Gastrocnemius medialis (tissue), 4 donors: ENCODE data around the gene HSPA4. TPM values are rescaled to one million over a fixed set of nuclear protein-coding genes. Genes with fewer than 3 reads are reported as not detected.

ENCODE experiments used
- ATAC-seq, 2 donors: fragments of 150-250 bp; one replicate each; pipeline ENCODE4 v1.9.1; 2016
- DNase-seq, 2 donors: peaks; one replicate each; pipeline ENCODE4 v3.0.0-alpha.2; 2019
- H3K27ac ChIP-seq, 4 donors: fragments of 200-600 bp; sonication (generic); 1 replicate in 1 of 4; 2 replicates in 3 of 4; pipeline ENCODE4 v1.5.1; 2016 to 2018; ENCODE audit warnings: mild to moderate bottlenecking in 2 of 4, moderate library complexity in 1 of 4
- H3K27me3 ChIP-seq, 3 donors: fragments of 200-600 bp; sonication (generic) in 2 of 3; 1 replicate in 1 of 3; 2 replicates in 2 of 3; pipeline versions ENCODE4 v1.5.1 to v1.6.0; 2016 to 2019; ENCODE audit warnings: mild to moderate bottlenecking in 1 of 3, moderate library complexity in 1 of 3
- H3K36me3 ChIP-seq, 2 donors: fragments of 200-600 bp; sonication (generic) in 1 of 2; one replicate each; pipeline ENCODE4 v1.5.1; 2017 to 2018
- H3K4me1 ChIP-seq, 2 donors: fragments of 200-600 bp; sonication (generic) in 1 of 2; one replicate each; pipeline ENCODE4 v1.5.1; 2016 to 2017; ENCODE audit warnings: mild to moderate bottlenecking in 2 of 2
- H3K4me3 ChIP-seq, 4 donors: fragments of 200-600 bp; sonication (generic) in 3 of 4; 1 replicate in 1 of 4; 2 replicates in 3 of 4; pipeline ENCODE4 v1.5.1; 2016 to 2019; ENCODE audit warnings: mild to moderate bottlenecking in 2 of 4
- H3K9me3 ChIP-seq, 3 donors: fragments of 200-600 bp; sonication (generic) in 2 of 3; 1 replicate in 1 of 3; 2 replicates in 2 of 3; pipeline ENCODE4 v1.5.1; 2016 to 2019
- CTCF ChIP-seq, 5 experiments: fragments of 450-650 bp in 3 of 5; fragments of 200-600 bp in 2 of 5; sonication (generic) in 2 of 5; IDR thresholded peaks in 4 of 5; conservative IDR thresholded peaks in 1 of 5; 1 replicate in 4 of 5; 2 replicates in 1 of 5; pipeline ENCODE4 v1.5.1; 2016 to 2019; ENCODE audit warnings: antibody characterized with exemption in 5 of 5, mild to moderate bottlenecking in 3 of 5, moderate library complexity in 3 of 5
- POLR2A ChIP-seq, 2 donors: fragments of 450-650 bp; IDR thresholded peaks; one replicate each; pipeline ENCODE4 v1.6.1; 2017; ENCODE audit warnings: antibody characterized with exemption in 2 of 2, mild to moderate bottlenecking in 2 of 2, moderate library complexity in 2 of 2
- in situ Hi-C, 4 donors: fragments of 200-750 bp; cut with MboI; loops; one replicate each; pipeline versions ENCODE4 v1.15.0 to v1.8.0; 2017; ENCODE audit warnings: low sequenced_read_pairs in 4 of 4
- intact Hi-C: fragments of 100-400 bp; cut with DNase I; formaldehyde crosslinking; loops from one replicate; pipeline ENCODE4 v1.15.1; 2023; ENCODE audit warnings: low total_unique reads
- total RNA-seq, 4 donors: library from RNA; depleted of rRNA; stranded (reverse); fragments of >200 nt; gene quantifications; one replicate each; pipeline versions ENCODE4 v1.1.0 to v1.2.3, GENCODE V29; 2016

Gene HSPA4
- total RNA-seq, 4 donors from 2014 or later = 62.6 to 96.4 (median 74.1) TPM

GRCh38 chr5:133117166-133117911 lies 65.5 kb downstream of the HSPA4 start:
- no peaks in the 10 kb centered on the region for H3K27me3 ChIP-seq
- H3K27ac ChIP-seq = peak overlapping the region; percentile 92 to 95 (median 94)
- DNase-seq (no peak), ATAC-seq (no peak)
- H3K36me3 ChIP-seq = no peaks in the 10 kb centered on the region
- H3K4me1 ChIP-seq = peaks cover 57 to 66% of the 10 kb centered on the region in 2 donors
- intact Hi-C loops = no loop called here
- in situ Hi-C loops = loop anchor here in 3 of 4 donors (5.0 to 25.0 kb wide), 3 partner anchors 167 to 745 kb away; no protein-coding TSS in a partner anchor
- no peak for TF ChIP-seq POLR2A (IDR thresholded peaks at IDR 0.05)
- no peak for TF ChIP-seq CTCF (IDR thresholded peaks at IDR 0.05 in 4 of 5, conservative IDR thresholded peaks at IDR 0.05 in 1 of 5)
- no peak overlapping the region for H3K4me3 ChIP-seq
- no peaks in the 10 kb centered on the region for H3K9me3 ChIP-seq

- intact Hi-C loops = loop anchor here (2.0 kb wide), 2 partner anchors 131 to 167 kb away; no protein-coding TSS in a partner anchor
- in situ Hi-C loops = loop anchor here in 3 of 4 donors (5.0 to 25.0 kb wide), 3 partner anchors 167 to 744 kb away; no protein-coding TSS in a partner anchor
- ATAC-seq (no peak), DNase-seq (no peak)
- H3K27ac ChIP-seq = peak overlapping the region; percentile 92 to 95 (median 94)
- no peaks in the 10 kb centered on the region for H3K9me3 ChIP-seq
- no peak overlapping the region for H3K4me3 ChIP-seq
- no peaks in the 10 kb centered on the region for H3K27me3 ChIP-seq
- no peaks in the 10 kb centered on the region for H3K36me3 ChIP-seq
- peaks cover 59 to 68% of the 10 kb centered on the region in 2 donors for H3K4me1 ChIP-seq
- TF ChIP-seq POLR2A (IDR thresholded peaks at IDR 0.05) (no peak), CTCF (IDR thresholded peaks at IDR 0.05 in 4 of 5, conservative IDR thresholded peaks at IDR 0.05 in 1 of 5) (no peak)
Observed at GRCh38 chr5:133117912-133118445, 66.2 kb downstream of the HSPA4 start.

- no peak for TF ChIP-seq CTCF (IDR thresholded peaks at IDR 0.05 in 4 of 5, conservative IDR thresholded peaks at IDR 0.05 in 1 of 5)
- TF ChIP-seq POLR2A (IDR thresholded peaks at IDR 0.05) = no peak
- no peaks in the 10 kb centered on the region for H3K27me3 ChIP-seq
- in situ Hi-C loops (loop anchor here in 3 of 4 donors (5.0 to 25.0 kb wide), 3 partner anchors 166 to 744 kb away; no protein-coding TSS in a partner anchor), intact Hi-C loops (loop anchor here (2.0 kb wide), 2 partner anchors 130 to 166 kb away; no protein-coding TSS in a partner anchor)
- no peaks in the 10 kb centered on the region for H3K9me3 ChIP-seq
- H3K4me1 ChIP-seq = peaks cover 61 to 71% of the 10 kb centered on the region in 2 donors
- no peaks in the 10 kb centered on the region for H3K36me3 ChIP-seq
- DNase-seq = no peak
- H3K27ac ChIP-seq = peak overlapping the region; percentile 92 to 95 (median 94)
- H3K4me3 ChIP-seq = no peak overlapping the region
- ATAC-seq = no peak
Observed at GRCh38 chr5:133118741-133119140, 66.9 kb downstream of the HSPA4 start.

- intact Hi-C loops = loop anchor here (2.0 kb wide), 2 partner anchors 130 to 166 kb away; no protein-coding TSS in a partner anchor
- no peaks in the 10 kb centered on the region for H3K27me3 ChIP-seq
- no peak overlapping the region for H3K4me3 ChIP-seq
- no peaks in the 10 kb centered on the region for H3K36me3 ChIP-seq
- peak overlapping the region; percentile 92 to 95 (median 94) for H3K27ac ChIP-seq
- ATAC-seq (peak; percentile 84 to 85), DNase-seq (peak; percentile 81 to 94)
- TF ChIP-seq CTCF (IDR thresholded peaks at IDR 0.05 in 4 of 5, conservative IDR thresholded peaks at IDR 0.05 in 1 of 5) = no peak
- peak in 1 of 2 donors; percentile 19 for TF ChIP-seq POLR2A (IDR thresholded peaks at IDR 0.05)
- H3K4me1 ChIP-seq = peaks cover 61 to 72% of the 10 kb centered on the region in 2 donors
- H3K9me3 ChIP-seq = no peaks in the 10 kb centered on the region
- in situ Hi-C loops = loop anchor here in 3 of 4 donors (5.0 to 25.0 kb wide), 3 partner anchors 166 to 743 kb away; no protein-coding TSS in a partner anchor
Observed at GRCh38 chr5:133119233-133119711, 67.5 kb downstream of the HSPA4 start.
